ENCODE data around the gene CCR2.
"Not testable (repeated sequence)": the region's sequence is repeated elsewhere in the genome, so short reads cannot be mapped to it uniquely, and the experiment has no call there.

CCR2 gene

GRCh38 chr3:46402902-46403301 is 49.0 kb downstream of the CCR2 start:
- DNase-seq (ENCODE audit: low read depth in 2 of 2): not testable (repeated sequence)

- DNase-seq (ENCODE audit: low read depth in 2 of 2): no peak
These were observed 51.5 kb downstream of the CCR2 start for GRCh38 chr3:46405301-46406019.

GRCh38 chr3:46406443-46406787 is 52.5 kb downstream of the CCR2 start:
- no peak for DNase-seq (ENCODE audit: low read depth in 2 of 2)

DNA sequence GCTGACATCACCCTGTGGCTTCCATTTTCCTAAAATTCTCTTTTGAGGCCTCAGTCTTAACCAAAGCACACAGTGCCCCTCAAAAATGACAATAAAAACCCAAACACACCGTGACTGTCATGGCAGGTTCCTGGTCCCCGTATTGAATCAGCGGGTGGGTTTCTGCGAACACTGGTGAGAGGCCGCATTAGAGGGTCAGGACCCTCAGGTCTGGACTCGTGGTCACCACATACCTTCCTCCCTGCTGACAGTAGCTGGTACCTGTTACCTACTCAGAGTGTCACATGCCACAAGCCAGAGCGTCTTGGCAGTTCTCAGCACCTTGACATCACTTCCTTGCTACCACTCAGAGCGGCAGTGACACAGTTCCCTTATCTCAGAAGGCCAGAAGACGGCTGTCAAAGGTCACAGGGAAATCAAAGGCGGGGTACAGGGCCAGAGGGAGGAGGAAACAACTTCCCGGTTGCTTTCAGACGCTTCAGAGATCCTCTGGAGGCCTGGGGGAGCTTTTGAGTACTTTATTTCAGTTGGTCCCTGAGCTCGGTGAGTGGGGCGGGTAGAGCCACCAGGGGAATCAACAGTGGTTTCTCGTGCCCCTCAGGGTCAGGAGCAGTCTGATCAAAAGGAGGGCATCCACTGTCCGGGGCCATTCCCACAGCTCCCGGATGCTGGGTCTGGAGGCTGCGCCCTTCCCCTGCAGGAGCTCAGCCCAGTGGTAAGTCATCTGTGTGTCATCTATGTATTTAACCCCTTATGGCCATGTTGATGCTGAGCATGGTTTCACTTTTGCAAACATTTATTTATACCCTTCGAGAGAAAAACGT is 53.1 kb downstream of the CCR2 start, which contains the start of the genes CCR5AS and CCRL2:
CCR5AS (minus strand) TSS at position 279 of the 824 bp plus-strand sequence.
CCRL2 (plus strand) TSS at position 472 of the 824 bp plus-strand sequence. CDS start 821 bp downstream, outside the sequence.
- no peak for DNase-seq (ENCODE audit: low read depth in 2 of 2)

- no peak for DNase-seq (ENCODE audit: low read depth in 2 of 2)
These were observed 54.1 kb downstream of the CCR2 start for GRCh38 chr3:46407970-46408369.

GRCh38 chr3:46408853-46409252 is 54.9 kb downstream of the CCR2 start:
- DNase-seq (ENCODE audit: low read depth in 2 of 2): no peak

DNA sequence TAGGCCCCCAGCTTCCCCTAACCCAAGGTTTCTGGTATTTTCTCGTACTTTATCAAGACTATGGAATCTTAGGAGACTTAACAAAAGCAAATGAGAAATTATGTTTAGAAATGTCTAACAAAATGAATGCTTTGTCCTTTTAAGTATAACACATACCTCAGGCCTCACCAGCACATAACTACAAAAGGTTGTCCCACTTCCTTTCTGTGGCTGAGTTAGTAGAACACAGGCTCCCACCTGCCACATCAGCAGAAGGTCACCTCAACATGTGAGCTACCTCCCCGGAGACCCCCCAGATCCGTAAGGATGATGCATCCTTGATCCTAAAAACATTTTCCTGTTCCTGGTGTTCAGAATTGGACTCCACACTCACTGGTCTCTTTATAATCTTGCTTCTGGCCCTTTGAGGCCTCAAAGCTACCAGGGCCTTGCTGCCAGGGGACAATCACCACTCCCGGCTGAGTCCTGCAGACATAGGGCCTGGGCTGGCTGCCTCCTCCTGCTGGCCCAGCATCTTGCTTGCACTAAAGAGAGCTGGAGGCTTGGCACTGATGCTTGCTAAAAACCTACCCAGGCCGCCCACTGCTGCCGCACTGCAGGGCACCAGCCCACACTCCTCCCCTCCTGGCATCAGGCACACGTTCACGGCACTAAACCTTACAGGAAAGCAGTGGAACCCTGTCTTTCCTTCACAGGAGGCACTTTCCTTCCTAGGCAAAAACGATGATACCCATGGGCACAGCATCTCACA is 56.0 kb downstream of the CCR2 start:
- no peak for DNase-seq (ENCODE audit: low read depth in 2 of 2)
